ENCODE data around the gene CCDC182.

Gene CCDC182

DNA sequence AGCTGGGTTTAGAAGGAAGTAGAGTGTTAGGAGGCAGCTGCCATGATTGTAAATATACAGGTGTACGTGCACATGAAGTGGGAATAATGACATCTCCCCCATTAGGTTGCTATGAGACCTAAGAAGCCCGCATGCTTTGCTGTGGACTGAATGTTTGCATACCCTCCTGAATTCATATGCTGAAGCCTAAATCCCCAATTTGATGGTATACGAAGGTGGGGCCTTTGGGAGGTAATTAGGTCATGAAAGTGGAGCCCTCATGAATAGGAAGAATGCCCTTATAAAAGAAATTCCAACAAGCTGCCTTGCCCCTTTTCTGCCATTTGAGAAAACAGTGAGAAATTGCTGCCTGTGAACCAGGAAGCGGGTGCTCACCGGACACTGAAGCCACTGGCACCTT is 44.0 kb downstream of the CCDC182 start:
- in situ Hi-C loops (cut with HindIII; ENCODE audit: low sequenced_read_pairs), result no loop called here
- no peak overlapping the region for H3K4me3 ChIP-seq (ENCODE audit: low read depth, low read length)
- TF ChIP-seq, protein P1, sequence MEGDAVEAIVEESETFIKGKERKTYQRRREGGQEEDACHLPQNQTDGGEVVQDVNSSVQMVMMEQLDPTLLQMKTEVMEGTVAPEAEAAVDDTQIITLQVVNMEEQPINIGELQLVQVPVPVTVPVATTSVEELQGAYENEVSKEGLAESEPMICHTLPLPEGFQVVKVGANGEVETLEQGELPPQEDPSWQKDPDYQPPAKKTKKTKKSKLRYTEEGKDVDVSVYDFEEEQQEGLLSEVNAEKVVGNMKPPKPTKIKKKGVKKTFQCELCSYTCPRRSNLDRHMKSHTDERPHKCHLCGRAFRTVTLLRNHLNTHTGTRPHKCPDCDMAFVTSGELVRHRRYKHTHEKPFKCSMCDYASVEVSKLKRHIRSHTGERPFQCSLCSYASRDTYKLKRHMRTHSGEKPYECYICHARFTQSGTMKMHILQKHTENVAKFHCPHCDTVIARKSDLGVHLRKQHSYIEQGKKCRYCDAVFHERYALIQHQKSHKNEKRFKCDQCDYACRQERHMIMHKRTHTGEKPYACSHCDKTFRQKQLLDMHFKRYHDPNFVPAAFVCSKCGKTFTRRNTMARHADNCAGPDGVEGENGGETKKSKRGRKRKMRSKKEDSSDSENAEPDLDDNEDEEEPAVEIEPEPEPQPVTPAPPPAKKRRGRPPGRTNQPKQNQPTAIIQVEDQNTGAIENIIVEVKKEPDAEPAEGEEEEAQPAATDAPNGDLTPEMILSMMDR (IDR thresholded peaks at IDR 0.05; ENCODE audit: low read depth, low read length), result no peak

DNA sequence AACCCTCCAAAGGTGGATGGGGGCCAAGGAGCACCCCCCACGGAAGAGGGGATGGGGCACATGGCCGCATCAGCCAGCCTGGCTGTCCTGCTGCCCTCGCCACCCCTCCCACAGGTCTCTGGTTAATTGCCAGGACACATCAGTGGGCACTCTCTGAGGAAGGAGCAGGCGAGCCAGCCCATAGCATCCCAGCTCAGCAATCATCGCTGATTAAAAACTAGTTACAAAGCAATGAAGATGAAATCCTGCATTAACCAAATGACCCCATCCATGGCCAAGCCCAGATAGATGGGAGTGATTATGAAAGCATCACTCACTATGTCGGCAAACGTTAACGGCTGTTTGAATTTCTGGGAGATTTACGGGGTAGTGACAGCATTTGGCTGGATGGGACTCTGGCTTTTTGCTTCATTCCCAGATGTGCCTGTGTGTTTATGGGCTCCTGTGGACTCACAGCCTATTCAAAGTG is 45.3 kb downstream of the CCDC182 start:
- TF ChIP-seq, protein P1 (IDR thresholded peaks at IDR 0.05; ENCODE audit: low read depth, low read length), result no peak
- in situ Hi-C loops (cut with HindIII; ENCODE audit: low sequenced_read_pairs), result no loop called here
- H3K4me3 ChIP-seq (ENCODE audit: low read depth, low read length), result no peak overlapping the region
- no peak for DNase-seq (ENCODE audit: low read depth, low spot score)

More for the DNA sequence above, 44.0 kb downstream of the CCDC182 start:
- DNase-seq (ENCODE audit: low read depth, low spot score), result no peak

DNA sequence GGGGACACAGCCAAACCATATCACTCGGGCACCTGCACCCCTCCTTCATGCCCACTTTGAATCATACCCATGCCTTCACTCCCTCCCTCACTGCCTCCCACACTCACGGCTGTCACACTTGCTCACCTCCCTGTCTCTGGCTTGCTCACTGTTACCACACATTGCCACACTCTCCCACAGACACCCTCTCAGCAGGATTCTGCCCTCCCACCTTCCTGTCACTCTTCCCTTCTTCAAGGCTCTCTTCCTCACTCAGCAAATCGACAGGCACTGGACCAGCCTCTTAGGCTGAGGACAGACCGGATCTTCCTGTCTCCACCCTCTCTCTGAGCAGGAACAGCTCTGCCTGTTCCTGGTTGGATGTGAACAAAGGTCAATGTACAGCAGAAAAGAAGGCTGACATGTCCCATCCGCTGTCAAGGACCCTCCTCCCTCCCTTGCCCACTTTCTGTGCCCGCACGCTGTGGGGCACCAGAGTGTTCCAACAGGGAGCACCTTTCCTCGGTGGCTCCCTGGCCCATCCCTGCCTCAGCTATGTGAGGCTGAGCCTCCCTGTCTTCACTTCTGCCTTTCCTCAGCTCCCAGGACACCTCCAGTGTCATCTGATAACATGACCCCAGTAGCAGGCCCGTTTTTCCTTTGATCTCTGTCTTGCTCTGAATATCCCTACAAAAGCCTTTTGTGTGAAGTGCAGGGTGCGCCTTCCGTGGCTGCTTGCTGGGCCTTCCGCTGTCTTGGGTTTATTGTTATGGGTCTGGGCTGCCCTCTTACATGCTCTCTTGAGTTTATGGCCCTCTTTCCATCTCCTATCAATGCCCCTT is 47.0 kb downstream of the CCDC182 start:
- no peak for DNase-seq (ENCODE audit: low read depth, low spot score)
- H3K4me3 ChIP-seq (ENCODE audit: low read depth, low read length), result no peak overlapping the region
- TF ChIP-seq, protein P1 (IDR thresholded peaks at IDR 0.05; ENCODE audit: low read depth, low read length), result no peak
- in situ Hi-C loops (cut with HindIII; ENCODE audit: low sequenced_read_pairs), result no loop called here

- TF ChIP-seq, protein P1 (IDR thresholded peaks at IDR 0.05; ENCODE audit: low read depth, low read length), result no peak
- DNase-seq (ENCODE audit: low read depth, low spot score), result no peak
- H3K4me3 ChIP-seq (ENCODE audit: low read depth, low read length), result no peak overlapping the region
- in situ Hi-C loops (cut with HindIII; ENCODE audit: low sequenced_read_pairs), result no loop called here
Measured at GRCh38 chr17:57697197-57697596, 47.9 kb downstream of the CCDC182 start.

DNA sequence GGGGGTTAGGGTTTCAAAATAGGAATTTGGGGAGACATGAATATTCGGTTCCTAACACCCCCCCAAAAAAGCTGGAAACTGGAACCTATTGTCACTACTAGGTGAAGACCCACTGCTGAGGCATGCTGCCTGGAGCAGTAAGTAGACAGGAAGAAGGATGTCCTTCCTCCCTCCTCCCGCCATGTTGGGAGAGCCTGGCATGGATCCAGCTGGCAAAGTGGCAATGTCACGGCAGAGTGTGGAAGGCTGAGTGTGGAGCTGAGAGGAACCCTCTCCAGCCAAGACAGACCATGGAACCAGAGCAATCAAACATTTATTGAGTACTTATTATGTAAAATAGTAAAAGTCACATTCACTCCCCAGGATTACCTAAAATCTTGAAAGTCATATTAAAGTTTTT is 49.0 kb downstream of the CCDC182 start:
- in situ Hi-C loops (cut with HindIII; ENCODE audit: low sequenced_read_pairs), result no loop called here
- H3K4me3 ChIP-seq (ENCODE audit: low read depth, low read length), result no peak overlapping the region
- no peak for DNase-seq (ENCODE audit: low read depth, low spot score)
- TF ChIP-seq, protein P1 (IDR thresholded peaks at IDR 0.05; ENCODE audit: low read depth, low read length), result no peak
